ENCODE results near the gene PPP1R13B.

The PPP1R13B gene

GRCh38 chr14:103887557-103888115 lies 40.3 kb upstream of the PPP1R13B start:
- H3K4me3 ChIP-seq (ENCODE audit: low read depth in 1 of 2, low read length in 1 of 2): no peak overlapping the region
- H3K4me1 ChIP-seq (ENCODE audit: control insufficient read depth in 1 of 2, insufficient read depth in 1 of 2, low read depth in 1 of 2, low read length in 1 of 2): no peaks in the 10 kb centered on the region
- H3K9me3 ChIP-seq: no peaks in the 10 kb centered on the region
- H3K27me3 ChIP-seq: peaks cover 15% of the 10 kb centered on the region
- no peaks in the 10 kb centered on the region for H3K36me3 ChIP-seq
- TF ChIP-seq CTCF (IDR thresholded peaks at IDR 0.05): no peak
- H3K27ac ChIP-seq: no peak overlapping the region

- Histone ChIP-seq H3K36me3 (no peaks in the 10 kb centered on the region), H3K9me3 (no peaks in the 10 kb centered on the region), H3K27ac (no peak overlapping the region), H3K4me1 (ENCODE audit: control insufficient read depth in 1 of 2, insufficient read depth in 1 of 2, low read depth in 1 of 2, low read length in 1 of 2) (no peaks in the 10 kb centered on the region), H3K27me3 (peaks cover 20% of the 10 kb centered on the region), H3K4me3 (ENCODE audit: low read depth in 1 of 2, low read length in 1 of 2) (no peak overlapping the region)
- no peak for TF ChIP-seq CTCF (IDR thresholded peaks at IDR 0.05)
Measured at GRCh38 chr14:103887170-103887501, 39.8 kb upstream of the PPP1R13B start.

DNA sequence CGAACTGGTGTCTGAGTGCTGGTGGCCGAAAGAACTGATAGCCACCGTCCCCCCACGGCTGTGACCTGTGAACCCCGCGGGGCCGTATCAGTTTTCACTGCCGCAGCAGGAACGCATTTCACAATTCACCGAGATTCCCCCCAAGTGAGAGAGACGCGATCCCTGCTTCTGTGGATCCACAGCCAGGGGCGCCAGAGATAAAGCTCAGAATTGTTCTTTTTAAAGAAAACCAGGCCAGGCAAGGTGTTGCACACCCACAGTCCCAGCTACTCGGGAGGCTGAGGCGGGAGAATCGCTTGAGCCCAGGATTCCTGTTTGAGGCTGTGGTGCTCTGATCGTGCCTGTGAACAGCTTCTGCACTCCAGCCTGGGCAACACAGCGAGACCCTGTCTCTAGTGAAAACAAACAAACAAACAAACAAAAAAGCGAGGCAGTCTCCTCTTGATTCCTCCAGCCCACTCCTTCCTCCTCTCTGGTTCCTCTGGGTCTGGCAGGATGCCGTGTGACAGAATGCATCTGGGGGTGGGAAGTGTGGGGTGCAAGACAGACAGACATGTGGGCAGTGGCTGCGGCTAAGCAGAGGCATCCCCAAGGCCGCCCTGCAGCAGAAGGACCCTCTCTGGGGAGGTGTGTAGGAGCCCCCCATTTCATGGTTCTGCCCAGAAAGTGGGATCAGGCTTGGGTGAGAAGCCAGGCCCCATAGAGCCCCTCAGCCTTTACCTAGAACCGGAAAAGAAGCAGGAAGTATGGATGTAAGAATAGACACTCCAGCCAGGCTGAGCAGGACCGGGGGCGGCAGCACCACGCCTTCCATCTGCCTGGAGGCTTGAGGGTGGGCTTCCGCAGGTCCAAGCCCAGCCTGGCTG lies 39.2 kb upstream of the PPP1R13B start:
- TF ChIP-seq CTCF (IDR thresholded peaks at IDR 0.05): no peak
- Histone ChIP-seq H3K27me3 (peaks cover 26% of the 10 kb centered on the region), H3K4me1 (ENCODE audit: control insufficient read depth in 1 of 2, insufficient read depth in 1 of 2, low read depth in 1 of 2, low read length in 1 of 2) (no peaks in the 10 kb centered on the region), H3K27ac (no peak overlapping the region), H3K36me3 (no peaks in the 10 kb centered on the region), H3K9me3 (no peaks in the 10 kb centered on the region), H3K4me3 (ENCODE audit: low read depth in 1 of 2, low read length in 1 of 2) (no peak overlapping the region)

GRCh38 chr14:103885509-103885932 lies 38.1 kb upstream of the PPP1R13B start:
- Histone ChIP-seq H3K27me3 (peaks cover 36% of the 10 kb centered on the region), H3K27ac (no peak overlapping the region), H3K4me3 (ENCODE audit: low read depth in 1 of 2, low read length in 1 of 2) (no peak overlapping the region), H3K4me1 (ENCODE audit: control insufficient read depth in 1 of 2, insufficient read depth in 1 of 2, low read depth in 1 of 2, low read length in 1 of 2) (peaks cover under 1 to 1% of the 10 kb centered on the region in 2 experiments), H3K36me3 (no peaks in the 10 kb centered on the region), H3K9me3 (no peaks in the 10 kb centered on the region)
- TF ChIP-seq CTCF (IDR thresholded peaks at IDR 0.05): no peak

DNA sequence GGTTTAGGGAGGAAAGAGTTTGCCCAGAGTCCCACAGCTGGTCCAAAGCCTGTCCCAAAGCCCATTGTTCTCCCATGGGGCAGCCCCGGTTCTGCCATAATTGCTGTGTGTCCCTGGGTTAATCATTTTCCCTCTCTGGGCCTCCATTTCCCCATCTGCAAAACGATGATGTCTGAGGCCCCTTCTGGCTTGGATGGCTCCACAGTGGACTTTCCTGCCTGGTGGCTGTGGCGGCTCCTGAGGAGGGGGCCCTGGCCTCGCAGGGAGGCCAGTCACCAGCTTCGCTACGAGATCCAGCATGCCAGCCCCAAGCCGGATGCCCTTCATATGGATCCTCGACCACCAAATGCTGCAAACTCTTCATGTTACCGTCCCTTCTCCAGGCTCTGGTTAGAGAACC lies 37.5 kb upstream of the PPP1R13B start:
- Histone ChIP-seq H3K36me3 (no peaks in the 10 kb centered on the region), H3K4me3 (ENCODE audit: low read depth in 1 of 2, low read length in 1 of 2) (no peak overlapping the region), H3K27ac (no peak overlapping the region), H3K27me3 (peaks cover 43% of the 10 kb centered on the region), H3K4me1 (ENCODE audit: control insufficient read depth in 1 of 2, insufficient read depth in 1 of 2, low read depth in 1 of 2, low read length in 1 of 2) (peaks cover 7 to 8% of the 10 kb centered on the region in 2 experiments), H3K9me3 (no peaks in the 10 kb centered on the region)
- TF ChIP-seq CTCF (IDR thresholded peaks at IDR 0.05): no peak
